Tibial nerve (tissue), 4 donors: ENCODE results near the gene BANP. TPM values are rescaled to one million over a fixed set of nuclear protein-coding genes. Genes with fewer than 3 reads are reported as not detected.
"Not testable (repeated sequence)": the region's sequence is repeated elsewhere in the genome, so short reads cannot be mapped to it uniquely, and the experiment has no call there.

ENCODE experiments used
- DNase-seq, 2 donors: peaks; one replicate each; pipeline ENCODE4 v3.0.0-alpha.2; 2019; ENCODE audit warnings: low spot score in 2 of 2
- H3K27ac ChIP-seq, 4 donors: fragments of 200-600 bp; sonication (generic) in 3 of 4; one replicate each; pipeline ENCODE4 v1.5.1; 2017 to 2019; ENCODE audit warnings: mild to moderate bottlenecking in 1 of 4
- H3K27me3 ChIP-seq, 2 donors: fragments of 200-600 bp; sonication (generic) in 1 of 2; one replicate each; pipeline versions ENCODE4 v1.5.1 to v1.6.0; 2017 to 2019
- H3K36me3 ChIP-seq, 3 donors: fragments of 200-600 bp; sonication (generic); one replicate each; pipeline ENCODE4 v1.5.1; 2018 to 2019
- H3K4me1 ChIP-seq, 4 donors: fragments of 200-600 bp; sonication (generic) in 3 of 4; one replicate each; pipeline ENCODE4 v1.5.1; 2017 to 2019
- H3K4me3 ChIP-seq, 4 donors: fragments of 200-600 bp; sonication (generic) in 3 of 4; one replicate each; pipeline ENCODE4 v1.5.1; 2017 to 2019; ENCODE audit warnings: mild to moderate bottlenecking in 1 of 4, moderate library complexity in 1 of 4
- H3K9me3 ChIP-seq, 4 donors: fragments of 200-600 bp; sonication (generic) in 3 of 4; one replicate each; pipeline ENCODE4 v1.5.1; 2017 to 2019
- EP300 ChIP-seq, 2 donors: sonication (generic); formaldehyde crosslinking; IDR thresholded peaks; one replicate each; pipeline ENCODE4 v1.6.1; 2017; ENCODE audit warnings: antibody characterized with exemption in 2 of 2, mild to moderate bottlenecking in 1 of 2
- POLR2A ChIP-seq, 2 donors: fragments of 450-650 bp; IDR thresholded peaks; one replicate each; pipeline ENCODE4 v1.6.1; 2017; ENCODE audit warnings: antibody characterized with exemption in 2 of 2, mild to moderate bottlenecking in 2 of 2, moderate library complexity in 2 of 2
- WGBS, 2 donors: methylation state at CpG; one replicate each; pipeline ENCODE4 v1.1.5; 2018; 5-methylcytosine and 5-hydroxymethylcytosine counted together
- total RNA-seq, 4 donors: library from RNA; depleted of rRNA; stranded (reverse); fragments of >200 nt; gene quantifications; one replicate each; pipeline ENCODE4 v1.1.0, GENCODE V29; 2016
- TF ChIP-seq, protein P1 (sequence below), 5 experiments: fragments of 200-600 bp in 3 of 5; fragments of 450-650 bp in 2 of 5; sonication (generic) in 3 of 5; IDR thresholded peaks; one replicate each; pipeline ENCODE4 v1.5.1; 2016 to 2019; ENCODE audit warnings: antibody characterized with exemption in 5 of 5, mild to moderate bottlenecking in 3 of 5, moderate library complexity in 2 of 5

The BANP gene
- total RNA-seq, 4 donors from 2014 or later, result 21.9 to 27.3 (median 24.6) TPM

DNA sequence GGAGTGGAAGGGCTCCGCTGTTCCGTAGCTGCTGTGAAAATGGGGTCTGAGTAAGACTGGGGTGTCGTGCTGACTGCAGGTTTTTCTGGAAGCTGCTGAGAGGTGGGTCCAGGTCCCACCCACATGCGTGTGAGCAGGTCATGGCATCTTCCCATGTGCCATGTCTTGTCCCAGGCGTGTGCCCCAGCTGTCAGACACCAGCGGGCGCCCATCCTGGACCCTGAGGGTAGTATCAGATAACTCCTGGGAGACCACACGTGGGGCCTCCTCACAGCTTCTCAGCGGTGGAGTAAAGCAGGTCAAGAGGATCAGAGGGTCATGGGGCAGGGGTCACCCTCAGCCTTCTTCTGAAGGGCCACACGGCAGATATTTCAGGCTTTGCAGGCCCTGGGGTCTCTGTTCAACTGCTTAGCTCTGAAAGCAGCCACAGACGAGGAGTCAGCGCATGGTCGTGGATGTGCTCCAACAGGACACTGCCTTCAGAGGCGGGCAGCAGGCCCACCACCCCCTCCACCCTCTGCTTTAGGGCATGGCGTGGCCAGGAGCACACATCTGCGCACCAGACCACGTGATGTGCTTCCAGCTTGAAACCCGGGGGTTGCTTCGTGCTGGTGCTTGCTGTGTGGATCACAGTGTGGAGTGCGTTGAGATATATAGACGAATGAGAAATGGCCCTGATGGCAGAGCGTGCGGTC is 68.7 kb downstream of the BANP start:
- Histone ChIP-seq H3K27ac (peak overlapping the region in 1 of 4 donors; percentile 77), H3K4me3 (no peak overlapping the region)
- DNase-seq, result no peak

GRCh38 chr16:88020516-88020885 is 69.3 kb downstream of the BANP start:
- TF ChIP-seq, protein P1, sequence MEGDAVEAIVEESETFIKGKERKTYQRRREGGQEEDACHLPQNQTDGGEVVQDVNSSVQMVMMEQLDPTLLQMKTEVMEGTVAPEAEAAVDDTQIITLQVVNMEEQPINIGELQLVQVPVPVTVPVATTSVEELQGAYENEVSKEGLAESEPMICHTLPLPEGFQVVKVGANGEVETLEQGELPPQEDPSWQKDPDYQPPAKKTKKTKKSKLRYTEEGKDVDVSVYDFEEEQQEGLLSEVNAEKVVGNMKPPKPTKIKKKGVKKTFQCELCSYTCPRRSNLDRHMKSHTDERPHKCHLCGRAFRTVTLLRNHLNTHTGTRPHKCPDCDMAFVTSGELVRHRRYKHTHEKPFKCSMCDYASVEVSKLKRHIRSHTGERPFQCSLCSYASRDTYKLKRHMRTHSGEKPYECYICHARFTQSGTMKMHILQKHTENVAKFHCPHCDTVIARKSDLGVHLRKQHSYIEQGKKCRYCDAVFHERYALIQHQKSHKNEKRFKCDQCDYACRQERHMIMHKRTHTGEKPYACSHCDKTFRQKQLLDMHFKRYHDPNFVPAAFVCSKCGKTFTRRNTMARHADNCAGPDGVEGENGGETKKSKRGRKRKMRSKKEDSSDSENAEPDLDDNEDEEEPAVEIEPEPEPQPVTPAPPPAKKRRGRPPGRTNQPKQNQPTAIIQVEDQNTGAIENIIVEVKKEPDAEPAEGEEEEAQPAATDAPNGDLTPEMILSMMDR (IDR thresholded peaks at IDR 0.05), result no peak
- TF ChIP-seq EP300 (IDR thresholded peaks at IDR 0.05) (no peak), POLR2A (IDR thresholded peaks at IDR 0.05) (no peak)
- peaks cover 0 to 25% (median 0%) of the 10 kb centered on the region in 4 donors for H3K4me1 ChIP-seq
- no peak overlapping the region for H3K4me3 ChIP-seq
- DNase-seq, result no peak
- WGBS, 2 donors, result 93 to 96% methylated on average over 10 of the region's 10 CpGs
- no peaks in the 10 kb centered on the region for H3K27me3 ChIP-seq
- H3K36me3 ChIP-seq, result peaks cover 0 to 29% (median 0%) of the 10 kb centered on the region in 3 donors
- H3K27ac ChIP-seq, result peak overlapping the region in 1 of 4 donors; percentile 77
- H3K9me3 ChIP-seq, result no peaks in the 10 kb centered on the region

More for the DNA sequence above, 68.7 kb downstream of the BANP start:
- 87 to 94% methylated on average over 21 to 23 of the region's 23 CpGs for WGBS, 2 donors
- Histone ChIP-seq H3K27me3 (no peaks in the 10 kb centered on the region), H3K36me3 (peaks cover 0 to 32% (median 0%) of the 10 kb centered on the region in 3 donors), H3K4me1 (peaks cover 0 to 19% (median 0%) of the 10 kb centered on the region in 4 donors), H3K9me3 (no peaks in the 10 kb centered on the region)
- TF ChIP-seq POLR2A (IDR thresholded peaks at IDR 0.05) (no peak), EP300 (IDR thresholded peaks at IDR 0.05) (no peak)
- TF ChIP-seq, protein P1 (IDR thresholded peaks at IDR 0.05), result no peak

DNA sequence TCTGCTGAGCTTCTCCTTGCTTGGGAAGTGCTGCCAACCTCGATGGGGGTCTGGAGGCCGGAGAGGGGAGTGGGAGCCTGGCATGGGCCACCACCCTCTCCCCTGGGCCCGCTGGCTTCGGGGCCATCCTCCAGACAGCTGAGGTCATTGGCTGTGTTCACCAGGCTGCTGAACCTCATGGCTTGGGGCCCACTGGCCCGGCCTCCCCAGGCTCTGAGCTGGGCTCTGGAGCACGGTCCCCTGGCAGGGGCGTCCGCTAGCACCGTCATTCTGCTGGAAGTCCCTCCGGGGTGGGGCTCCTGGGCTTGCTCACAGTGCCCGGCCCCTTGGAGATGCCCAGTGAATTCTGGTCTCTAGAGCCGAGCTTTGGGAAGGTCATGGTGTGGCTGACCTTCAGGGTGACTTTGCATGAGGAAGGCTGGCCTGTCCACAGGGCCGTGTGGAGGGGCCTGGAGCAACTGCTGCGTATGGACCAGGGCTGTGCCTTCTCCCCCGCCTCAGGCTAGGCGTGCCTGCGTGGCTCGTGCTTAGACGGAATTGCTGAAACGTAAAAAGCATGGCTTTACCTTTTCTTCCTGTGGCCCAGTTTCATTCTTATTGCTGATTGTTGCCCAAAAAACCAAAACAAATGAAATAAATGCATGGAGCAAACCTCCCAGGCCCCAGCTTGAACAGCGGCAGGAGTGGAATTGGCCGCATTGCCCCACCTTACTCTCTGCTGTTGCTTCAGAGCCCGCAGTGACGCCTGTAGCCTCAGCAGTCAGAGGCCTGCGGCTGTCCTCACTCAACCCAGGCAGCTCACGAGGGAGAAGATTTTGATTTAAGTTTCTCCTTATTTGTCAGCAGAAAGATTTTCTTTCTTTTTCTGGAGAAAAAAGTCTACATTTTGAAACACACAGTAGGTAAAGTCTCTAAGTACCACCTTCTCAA is 70.1 kb downstream of the BANP start:
- H3K27ac ChIP-seq, result peak overlapping the region in 3 of 4 donors; percentile 59 to 77 (median 62)
- not testable (repeated sequence) for H3K9me3 ChIP-seq, H3K27me3 ChIP-seq, H3K4me3 ChIP-seq
- H3K36me3 ChIP-seq, result peaks cover 0 to 29% (median 0%) of the 10 kb centered on the region in 3 donors
- H3K4me1 ChIP-seq, result peaks cover 0 to 29% (median 0%) of the 10 kb centered on the region in 4 donors
- peak; percentile 37 to 49 for DNase-seq
- WGBS, 2 donors, result 82 to 85% methylated on average over 18 to 26 of the region's 26 CpGs

GRCh38 chr16:88022076-88023042 is 71.1 kb downstream of the BANP start:
- TF ChIP-seq POLR2A (IDR thresholded peaks at IDR 0.05), result no peak
- TF ChIP-seq, protein P1 (IDR thresholded peaks at IDR 0.05), result no peak
- no peak for TF ChIP-seq EP300 (IDR thresholded peaks at IDR 0.05)

GRCh38 chr16:88023366-88023765 is 72.1 kb downstream of the BANP start:
- H3K27ac ChIP-seq, result no peak overlapping the region
- TF ChIP-seq EP300 (IDR thresholded peaks at IDR 0.05) (no peak), POLR2A (IDR thresholded peaks at IDR 0.05) (no peak)
- TF ChIP-seq, protein P1 (IDR thresholded peaks at IDR 0.05), result no peak
- WGBS, 2 donors, result 74 to 82% methylated on average over 4 to 12 of the region's 12 CpGs
- H3K4me1 ChIP-seq, result peaks cover 0 to 41% (median 2%) of the 10 kb centered on the region in 4 donors
- H3K4me3 ChIP-seq, result no peak overlapping the region
- no peaks in the 10 kb centered on the region for H3K27me3 ChIP-seq
- H3K9me3 ChIP-seq, result no peaks in the 10 kb centered on the region
- H3K36me3 ChIP-seq, result peaks cover 0 to 29% (median 6%) of the 10 kb centered on the region in 3 donors
- no peak for DNase-seq

More at GRCh38 chr16:88022076-88023042, 71.1 kb downstream of the BANP start:
- Histone ChIP-seq H3K9me3 (no peaks in the 10 kb centered on the region), H3K4me3 (no peak overlapping the region), H3K36me3 (peaks cover 0 to 29% (median 0%) of the 10 kb centered on the region in 3 donors), H3K27me3 (no peaks in the 10 kb centered on the region), H3K4me1 (peaks cover 0 to 33% (median 0%) of the 10 kb centered on the region in 4 donors), H3K27ac (peak overlapping the region in 2 of 4 donors; percentile 32 to 36)
- WGBS, 2 donors, result 79 to 83% methylated on average over 23 of the region's 23 CpGs
- DNase-seq, result no peak
